ENCODE data around the gene PRMT5.
"Not testable (repeated sequence)": the region's sequence is repeated elsewhere in the genome, so short reads cannot be mapped to it uniquely, and the experiment has no call there.

The PRMT5 gene

DNA sequence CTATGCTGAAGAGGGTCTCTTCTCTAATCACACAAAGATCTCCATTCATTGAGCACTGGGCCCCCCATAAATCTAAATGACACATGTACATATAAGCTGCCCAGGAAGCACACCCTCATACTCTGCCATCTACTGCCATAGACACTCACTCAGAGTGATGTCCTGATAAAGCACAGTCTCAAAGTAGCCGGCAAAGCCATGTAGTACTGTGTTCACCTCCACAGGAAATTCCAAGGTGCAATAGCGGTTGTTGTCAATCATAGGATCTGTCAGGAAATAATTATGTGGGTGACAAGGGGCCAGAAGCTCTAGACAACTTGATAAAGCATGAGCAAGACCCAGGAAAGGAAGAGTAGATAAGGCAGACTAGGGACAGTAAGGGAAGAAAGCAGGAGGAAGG, 6.9 kb downstream of the PRMT5 start:
- Histone ChIP-seq H2AFZ (ENCODE audit: low read depth, low read length) (no peak overlapping the region), H3K36me3 (ENCODE audit: insufficient read depth, low read length) (peaks cover 65% of the 10 kb centered on the region), H3K4me3 (ENCODE audit: low read length) (no peak overlapping the region), H3K27me3 (ENCODE audit: insufficient read depth, low read length) (no peaks in the 10 kb centered on the region), H3K4me1 (ENCODE audit: insufficient read depth, low read length) (peaks cover 10% of the 10 kb centered on the region), H3K9me3 (ENCODE audit: low read length) (no peaks in the 10 kb centered on the region)

DNA sequence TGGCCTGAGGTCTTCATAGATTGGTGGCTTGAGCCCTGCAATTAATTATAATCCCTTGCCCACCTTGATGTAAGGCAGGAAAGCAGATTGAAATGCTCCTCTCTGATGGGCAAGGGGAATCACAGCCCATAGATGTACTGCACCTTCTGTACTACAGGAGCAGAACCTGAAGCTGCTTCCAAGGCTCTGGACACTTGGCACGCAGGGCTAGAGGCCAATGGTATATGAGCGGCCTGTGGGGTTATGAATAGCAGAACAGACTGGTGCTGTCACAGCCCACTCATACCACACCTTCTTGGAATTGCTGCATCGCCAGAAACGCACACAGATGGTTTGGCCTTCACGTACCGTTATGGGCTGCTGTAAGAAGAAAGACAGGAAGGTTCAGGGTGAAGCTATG, 8.5 kb downstream of the PRMT5 start:
- H2AFZ ChIP-seq (ENCODE audit: low read depth, low read length), result no peak overlapping the region
- H3K4me3 ChIP-seq (ENCODE audit: low read length), result no peak overlapping the region
- no peaks in the 10 kb centered on the region for H3K27me3 ChIP-seq (ENCODE audit: insufficient read depth, low read length)
- peaks cover 54% of the 10 kb centered on the region for H3K36me3 ChIP-seq (ENCODE audit: insufficient read depth, low read length)
- H3K9me3 ChIP-seq (ENCODE audit: low read length), result no peaks in the 10 kb centered on the region
- H3K4me1 ChIP-seq (ENCODE audit: insufficient read depth, low read length), result peaks cover 10% of the 10 kb centered on the region

GRCh38 chr14:22919601-22919921, 9.6 kb downstream of the PRMT5 start:
- H3K4me1 ChIP-seq (ENCODE audit: insufficient read depth, low read length), result peaks cover 10% of the 10 kb centered on the region
- no peaks in the 10 kb centered on the region for H3K9me3 ChIP-seq (ENCODE audit: low read length)
- no peak overlapping the region for H2AFZ ChIP-seq (ENCODE audit: low read depth, low read length)
- H3K27me3 ChIP-seq (ENCODE audit: insufficient read depth, low read length), result no peaks in the 10 kb centered on the region
- peaks cover 48% of the 10 kb centered on the region for H3K36me3 ChIP-seq (ENCODE audit: insufficient read depth, low read length)
- H3K4me3 ChIP-seq (ENCODE audit: low read length), result peak overlapping the region; percentile 37

DNA sequence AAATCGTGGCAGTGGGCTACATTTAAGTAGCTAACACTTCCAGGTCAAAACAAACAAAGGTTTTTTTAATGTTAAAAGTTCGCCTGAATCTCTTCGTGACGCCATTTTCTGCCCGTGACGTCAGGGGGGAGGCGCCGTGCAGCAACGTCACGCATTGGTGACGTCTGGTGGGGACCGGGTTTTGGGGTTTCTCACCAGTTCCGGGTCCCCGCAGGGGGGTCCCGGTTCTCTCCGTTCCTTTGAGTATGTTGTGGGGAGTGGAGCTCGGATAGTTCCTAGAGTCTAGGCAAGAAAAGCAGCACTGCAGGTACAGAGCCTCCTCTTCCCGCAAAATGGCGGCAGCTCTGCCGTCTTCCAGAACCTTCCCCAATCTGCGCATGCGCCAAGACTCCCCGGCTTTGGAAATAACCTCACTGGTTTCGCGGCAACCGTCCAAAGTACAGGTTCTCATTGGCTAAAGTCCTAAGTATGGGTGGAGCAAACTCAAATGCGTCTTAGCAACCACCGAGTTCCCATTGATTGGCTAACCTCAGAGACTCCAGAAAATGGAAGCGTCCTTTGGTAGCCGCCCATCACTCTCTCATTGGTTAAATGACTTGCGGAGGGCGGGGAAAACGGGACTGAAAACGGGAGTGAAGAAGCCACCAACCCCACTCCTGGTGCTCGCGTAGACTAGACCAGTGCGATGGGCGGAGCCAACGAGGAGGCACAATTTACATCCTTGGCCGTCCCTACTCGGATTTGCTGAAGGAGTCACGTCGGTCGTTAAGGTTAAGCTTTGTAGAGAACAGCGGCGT, 10.2 kb downstream of the PRMT5 start, which contains the start of gene RBM23:
RBM23 (minus strand) TSS at position 346 of the 797 bp plus-strand sequence.
- Histone ChIP-seq H2AFZ (ENCODE audit: low read depth, low read length) (peak within 1 kb of the TSS; percentile 60), H3K27me3 (ENCODE audit: insufficient read depth, low read length) (no peaks in the 10 kb centered on the region), H3K36me3 (ENCODE audit: insufficient read depth, low read length) (peaks cover 44% of the 10 kb centered on the region)

DNA sequence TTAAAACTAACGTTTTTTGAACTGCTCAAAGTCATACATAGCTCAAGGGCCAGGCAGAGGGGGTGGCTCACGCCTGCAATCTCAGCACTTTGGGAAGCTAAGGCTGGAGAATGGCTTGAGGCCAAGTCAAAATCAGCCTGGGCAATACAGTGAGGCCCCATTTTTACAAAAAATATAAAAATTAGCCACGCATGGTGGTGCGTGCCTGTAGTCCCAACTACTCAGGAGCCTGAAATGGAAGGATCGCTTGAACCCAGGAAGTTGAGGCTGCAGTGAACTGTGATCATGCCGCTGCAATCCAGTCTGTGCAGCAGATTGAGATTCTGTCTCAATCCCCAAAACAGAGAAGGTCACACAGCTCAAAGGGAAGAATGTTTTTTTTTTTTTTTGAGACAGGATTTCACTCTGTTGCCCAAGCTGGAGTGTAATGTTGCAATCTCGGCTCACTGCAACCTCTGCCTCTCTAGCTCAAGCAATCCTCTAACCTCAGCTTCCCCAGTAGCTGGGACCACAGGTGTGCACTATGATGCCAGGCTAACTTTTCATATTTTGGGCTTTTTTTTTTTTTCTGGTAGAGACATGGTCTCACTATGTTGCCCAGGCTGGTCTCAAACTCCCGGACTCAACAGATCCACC, 13.2 kb downstream of the PRMT5 start:
- Histone ChIP-seq H3K4me1 (ENCODE audit: insufficient read depth, low read length) (peaks cover 10% of the 10 kb centered on the region), H3K36me3 (ENCODE audit: insufficient read depth, low read length) (peaks cover 24% of the 10 kb centered on the region), H3K27me3 (ENCODE audit: insufficient read depth, low read length) (no peaks in the 10 kb centered on the region)

More for the DNA sequence above, 10.2 kb downstream of the PRMT5 start, which contains the start of gene RBM23:
- no peaks in the 10 kb centered on the region for H3K9me3 ChIP-seq (ENCODE audit: low read length)
- H3K4me3 ChIP-seq (ENCODE audit: low read length), result peak within 1 kb of the TSS; percentile 82
- H3K4me1 ChIP-seq (ENCODE audit: insufficient read depth, low read length), result peaks cover 10% of the 10 kb centered on the region

GRCh38 chr14:22914836-22915235, 14.3 kb downstream of the PRMT5 start:
- peaks cover 18% of the 10 kb centered on the region for H3K36me3 ChIP-seq (ENCODE audit: insufficient read depth, low read length)
- not testable (repeated sequence) for H2AFZ ChIP-seq (ENCODE audit: low read depth, low read length); H3K9me3 ChIP-seq (ENCODE audit: low read length); H3K4me3 ChIP-seq (ENCODE audit: low read length); H3K27me3 ChIP-seq (ENCODE audit: insufficient read depth, low read length)
- peaks cover 10% of the 10 kb centered on the region for H3K4me1 ChIP-seq (ENCODE audit: insufficient read depth, low read length)

More for the DNA sequence above, 13.2 kb downstream of the PRMT5 start:
- no peaks in the 10 kb centered on the region for H3K9me3 ChIP-seq (ENCODE audit: low read length)
- no peak overlapping the region for H3K4me3 ChIP-seq (ENCODE audit: low read length)
- no peak overlapping the region for H2AFZ ChIP-seq (ENCODE audit: low read depth, low read length)

- Histone ChIP-seq H3K36me3 (ENCODE audit: insufficient read depth, low read length) (peaks cover 46% of the 10 kb centered on the region), H3K27me3 (ENCODE audit: insufficient read depth, low read length) (no peaks in the 10 kb centered on the region), H2AFZ (ENCODE audit: low read depth, low read length) (no peak overlapping the region), H3K9me3 (ENCODE audit: low read length) (no peaks in the 10 kb centered on the region), H3K4me1 (ENCODE audit: insufficient read depth, low read length) (no peaks in the 10 kb centered on the region), H3K4me3 (ENCODE audit: low read length) (no peak overlapping the region)
Measured at GRCh38 chr14:22910916-22911315, 18.3 kb downstream of the PRMT5 start.

- Histone ChIP-seq H3K4me3 (ENCODE audit: low read length) (no peak overlapping the region), H3K27me3 (ENCODE audit: insufficient read depth, low read length) (no peaks in the 10 kb centered on the region), H3K36me3 (ENCODE audit: insufficient read depth, low read length) (peaks cover 65% of the 10 kb centered on the region), H3K9me3 (ENCODE audit: low read length) (no peaks in the 10 kb centered on the region), H3K4me1 (ENCODE audit: insufficient read depth, low read length) (no peaks in the 10 kb centered on the region), H2AFZ (ENCODE audit: low read depth, low read length) (no peak overlapping the region)
Measured at GRCh38 chr14:22908601-22909000, 20.6 kb downstream of the PRMT5 start.

GRCh38 chr14:22907429-22907828, 21.7 kb downstream of the PRMT5 start:
- H3K9me3 ChIP-seq (ENCODE audit: low read length), result no peaks in the 10 kb centered on the region
- peaks cover 74% of the 10 kb centered on the region for H3K36me3 ChIP-seq (ENCODE audit: insufficient read depth, low read length)
- no peaks in the 10 kb centered on the region for H3K27me3 ChIP-seq (ENCODE audit: insufficient read depth, low read length)
- H2AFZ ChIP-seq (ENCODE audit: low read depth, low read length), result no peak overlapping the region
- no peak overlapping the region for H3K4me3 ChIP-seq (ENCODE audit: low read length)
- no peaks in the 10 kb centered on the region for H3K4me1 ChIP-seq (ENCODE audit: insufficient read depth, low read length)

DNA sequence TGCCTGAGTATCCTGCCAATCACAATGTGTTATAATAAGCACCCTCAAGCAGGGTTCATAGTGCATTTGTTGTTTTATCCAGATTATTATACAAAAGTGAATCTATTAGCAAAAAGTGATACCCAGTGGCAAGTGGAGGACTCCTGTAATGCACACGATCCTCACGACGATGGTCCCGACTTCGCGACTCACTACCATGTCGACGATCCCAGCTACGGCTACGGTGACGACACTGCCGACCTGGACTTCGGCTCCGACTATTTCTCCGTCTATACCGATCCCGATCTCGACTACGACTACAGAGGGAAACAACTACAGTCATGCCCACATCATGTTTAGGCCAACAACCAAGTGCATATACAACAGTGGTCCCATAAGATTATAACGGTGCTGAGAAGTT, 23.1 kb downstream of the PRMT5 start:
- Histone ChIP-seq H2AFZ (ENCODE audit: low read depth, low read length) (no peak overlapping the region), H3K9me3 (ENCODE audit: low read length) (no peaks in the 10 kb centered on the region), H3K36me3 (ENCODE audit: insufficient read depth, low read length) (peaks cover 84% of the 10 kb centered on the region), H3K4me1 (ENCODE audit: insufficient read depth, low read length) (no peaks in the 10 kb centered on the region), H3K27me3 (ENCODE audit: insufficient read depth, low read length) (no peaks in the 10 kb centered on the region), H3K4me3 (ENCODE audit: low read length) (no peak overlapping the region)

DNA sequence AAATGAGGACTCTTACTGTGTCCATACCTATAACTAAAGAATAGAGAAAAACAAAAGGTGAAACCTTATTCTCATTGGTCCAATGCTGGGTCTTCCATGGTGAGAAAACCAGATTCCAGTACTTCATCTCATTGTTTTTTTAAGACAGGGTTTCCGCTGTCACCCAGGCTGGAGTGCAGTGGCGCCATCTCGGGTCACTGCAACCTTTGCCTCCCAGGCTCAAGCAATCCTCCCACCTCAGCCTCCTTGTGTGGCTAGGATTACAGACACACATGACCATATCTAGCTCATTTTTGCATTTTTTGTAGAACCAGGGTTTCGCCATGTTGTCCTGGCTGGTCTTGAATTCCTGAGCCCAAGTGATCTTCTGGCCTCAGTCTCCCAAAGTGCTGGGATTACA, 23.5 kb downstream of the PRMT5 start:
- Histone ChIP-seq H2AFZ (ENCODE audit: low read depth, low read length) (no peak overlapping the region), H3K36me3 (ENCODE audit: insufficient read depth, low read length) (peaks cover 85% of the 10 kb centered on the region), H3K4me3 (ENCODE audit: low read length) (no peak overlapping the region), H3K9me3 (ENCODE audit: low read length) (no peaks in the 10 kb centered on the region), H3K4me1 (ENCODE audit: insufficient read depth, low read length) (no peaks in the 10 kb centered on the region), H3K27me3 (ENCODE audit: insufficient read depth, low read length) (no peaks in the 10 kb centered on the region)

- no peak overlapping the region for H2AFZ ChIP-seq (ENCODE audit: low read depth, low read length)
- H3K36me3 ChIP-seq (ENCODE audit: insufficient read depth, low read length), result peaks cover 84% of the 10 kb centered on the region
- no peaks in the 10 kb centered on the region for H3K27me3 ChIP-seq (ENCODE audit: insufficient read depth, low read length)
Measured at GRCh38 chr14:22903742-22904087, 25.5 kb downstream of the PRMT5 start.

GRCh38 chr14:22901799-22902198, 27.4 kb downstream of the PRMT5 start:
- no peak overlapping the region for H2AFZ ChIP-seq (ENCODE audit: low read depth, low read length)
- H3K4me1 ChIP-seq (ENCODE audit: insufficient read depth, low read length), result no peaks in the 10 kb centered on the region
- no peaks in the 10 kb centered on the region for H3K27me3 ChIP-seq (ENCODE audit: insufficient read depth, low read length)
- no peaks in the 10 kb centered on the region for H3K9me3 ChIP-seq (ENCODE audit: low read length)
- H3K4me3 ChIP-seq (ENCODE audit: low read length), result no peak overlapping the region
- peaks cover 70% of the 10 kb centered on the region for H3K36me3 ChIP-seq (ENCODE audit: insufficient read depth, low read length)

More at GRCh38 chr14:22903742-22904087, 25.5 kb downstream of the PRMT5 start:
- H3K9me3 ChIP-seq (ENCODE audit: low read length), result no peaks in the 10 kb centered on the region
- H3K4me3 ChIP-seq (ENCODE audit: low read length), result no peak overlapping the region
- no peaks in the 10 kb centered on the region for H3K4me1 ChIP-seq (ENCODE audit: insufficient read depth, low read length)
